Measurements from ENCODE around the gene BLCAP.
"Not testable (repeated sequence)": the region's sequence is repeated elsewhere in the genome, so short reads cannot be mapped to it uniquely, and the experiment has no call there.

BLCAP gene

GRCh38 chr20:37556538-37556937 is 28.9 kb upstream of the BLCAP start:
- DNase-seq = no peak

GRCh38 chr20:37554721-37555298 is 27.1 kb upstream of the BLCAP start:
- not testable (repeated sequence) for DNase-seq

- no peak for DNase-seq
Measured at GRCh38 chr20:37552415-37552814, 24.7 kb upstream of the BLCAP start.

GRCh38 chr20:37551660-37552059 is 24.0 kb upstream of the BLCAP start:
- DNase-seq = not testable (repeated sequence)

- DNase-seq = not testable (repeated sequence)
Measured at GRCh38 chr20:37550101-37550920, 22.6 kb upstream of the BLCAP start.

- DNase-seq = no peak
Measured at GRCh38 chr20:37547912-37548311, 20.2 kb upstream of the BLCAP start.

GRCh38 chr20:37545516-37545915 is 17.8 kb upstream of the BLCAP start:
- DNase-seq = no peak

- no peak for DNase-seq
Measured at GRCh38 chr20:37544386-37544785, 16.7 kb upstream of the BLCAP start.

- no peak for DNase-seq
Measured at GRCh38 chr20:37543828-37544227, 16.2 kb upstream of the BLCAP start.

- DNase-seq = no peak
Measured at GRCh38 chr20:37542281-37542680, 14.6 kb upstream of the BLCAP start.

GRCh38 chr20:37541326-37541725 is 13.7 kb upstream of the BLCAP start:
- no peak for DNase-seq

- DNase-seq = not testable (repeated sequence)
Measured at GRCh38 chr20:37540838-37541237, 13.2 kb upstream of the BLCAP start.

- DNase-seq = no peak
Measured at GRCh38 chr20:37540001-37540400, 12.3 kb upstream of the BLCAP start.

GRCh38 chr20:37539424-37539823 is 11.7 kb upstream of the BLCAP start:
- no peak for DNase-seq

GRCh38 chr20:37538003-37538402 is 10.3 kb upstream of the BLCAP start:
- DNase-seq = no peak

GRCh38 chr20:37537505-37537904 is 9.8 kb upstream of the BLCAP start:
- DNase-seq = no peak

GRCh38 chr20:37535443-37536132 is 7.9 kb upstream of the BLCAP start:
- no peak for DNase-seq

- DNase-seq = peak; percentile 54 to 71
Measured at GRCh38 chr20:37534401-37535157, 6.9 kb upstream of the BLCAP start.

- no peak for DNase-seq
Measured at GRCh38 chr20:37533154-37533715, 5.6 kb upstream of the BLCAP start.

GRCh38 chr20:37531856-37532255 is 4.2 kb upstream of the BLCAP start:
- DNase-seq = no peak

GRCh38 chr20:37530696-37531095 is 3.0 kb upstream of the BLCAP start:
- no peak for DNase-seq

- no peak for DNase-seq
Measured at GRCh38 chr20:37529968-37530600, 2.4 kb upstream of the BLCAP start.
